Stimulated activated CD4-positive, alpha-beta T cell treated with anti-CD3 and anti-CD28 coated beads, Interleukin-4, amount 100 ng/mL, for 1 hour (primary cell): ENCODE results near the gene MRPL55.
"Not testable (repeated sequence)": the region's sequence is repeated elsewhere in the genome, so short reads cannot be mapped to it uniquely, and the experiment has no call there.

Experiments
- DNase-seq: peaks from one replicate; pipeline ENCODE4 v3.0.0-alpha.2; 2020

The MRPL55 gene

GRCh38 chr1:228120351-228120750, 11.3 kb upstream of the MRPL55 start:
- DNase-seq, result no peak

GRCh38 chr1:228118040-228118439, 8.9 kb upstream of the MRPL55 start:
- DNase-seq, result no peak

GRCh38 chr1:228117335-228117734, 8.2 kb upstream of the MRPL55 start:
- no peak for DNase-seq

GRCh38 chr1:228114827-228115226, 5.7 kb upstream of the MRPL55 start:
- no peak for DNase-seq

- no peak for DNase-seq
Observed at GRCh38 chr1:228112617-228113016, 3.5 kb upstream of the MRPL55 start.

- no peak for DNase-seq
Observed at GRCh38 chr1:228112167-228112566, 3.1 kb upstream of the MRPL55 start.

- DNase-seq, result not testable (repeated sequence)
Observed at GRCh38 chr1:228111315-228111714, 2.2 kb upstream of the MRPL55 start.

- DNase-seq, result no peak
Observed at GRCh38 chr1:228110556-228110955, 1.5 kb upstream of the MRPL55 start.

GRCh38 chr1:228109962-228110488, 926 bp upstream of the MRPL55 start:
- DNase-seq, result no peak

- no peak for DNase-seq
Observed at GRCh38 chr1:228108742-228109072, 392 bp downstream of the MRPL55 start.

GRCh38 chr1:228108055-228108690, 926 bp downstream of the MRPL55 start:
- no peak for DNase-seq

GRCh38 chr1:228107636-228108035, 1.5 kb downstream of the MRPL55 start:
- no peak for DNase-seq

GRCh38 chr1:228106800-228107054, 2.4 kb downstream of the MRPL55 start:
- no peak for DNase-seq

GRCh38 chr1:228105996-228106799, 2.9 kb downstream of the MRPL55 start:
- DNase-seq, result no peak

GRCh38 chr1:228105270-228105995, 3.7 kb downstream of the MRPL55 start:
- DNase-seq, result no peak

- DNase-seq, result no peak
Observed at GRCh38 chr1:228104526-228105269, 4.4 kb downstream of the MRPL55 start.

- DNase-seq, result peak; percentile 96
Observed at GRCh38 chr1:228102791-228103620, 6.1 kb downstream of the MRPL55 start, which contains the start of gene C1orf35. Gene C1orf35, minus strand, starts transcription at chr1:228103325. Its CDS starts 98 bp downstream, at chr1:228103227.

GRCh38 chr1:228101994-228102790, 6.9 kb downstream of the MRPL55 start:
- DNase-seq, result peak; percentile 62

GRCh38 chr1:228101614-228101993, 7.5 kb downstream of the MRPL55 start:
- DNase-seq, result no peak

- DNase-seq, result no peak
Observed at GRCh38 chr1:228100822-228101613, 8.1 kb downstream of the MRPL55 start.
